Breast epithelium (tissue), 3 donors: Measurements from ENCODE around the gene SUPT7L.

Source experiments
- CTCF ChIP-seq, 3 donors: fragments of 450-650 bp; IDR thresholded peaks; one replicate each; pipeline ENCODE4 v1.5.1; 2016 to 2017; ENCODE audit warnings: antibody characterized with exemption in 3 of 3, mild to moderate bottlenecking in 3 of 3, moderate library complexity in 3 of 3
- POLR2A ChIP-seq: fragments of 450-650 bp; IDR thresholded peaks from one replicate; pipeline ENCODE4 v1.6.1; 2016; ENCODE audit warnings: antibody characterized with exemption, mild to moderate bottlenecking, moderate library complexity
- POLR2AphosphoS5 ChIP-seq, 3 donors: sonication (generic); formaldehyde crosslinking; IDR thresholded peaks; one replicate each; pipeline ENCODE4 v1.6.1; 2017; ENCODE audit warnings: antibody characterized with exemption in 3 of 3

GRCh38 chr2:27709960-27710575, 46.7 kb upstream of the SUPT7L start:
- TF ChIP-seq POLR2A (no peak), CTCF (IDR thresholded peaks at IDR 0.05) (no peak), POLR2AphosphoS5 (IDR thresholded peaks at IDR 0.05) (no peak)
